Measurements from ENCODE around the gene CLASRP.

Gene CLASRP

DNA sequence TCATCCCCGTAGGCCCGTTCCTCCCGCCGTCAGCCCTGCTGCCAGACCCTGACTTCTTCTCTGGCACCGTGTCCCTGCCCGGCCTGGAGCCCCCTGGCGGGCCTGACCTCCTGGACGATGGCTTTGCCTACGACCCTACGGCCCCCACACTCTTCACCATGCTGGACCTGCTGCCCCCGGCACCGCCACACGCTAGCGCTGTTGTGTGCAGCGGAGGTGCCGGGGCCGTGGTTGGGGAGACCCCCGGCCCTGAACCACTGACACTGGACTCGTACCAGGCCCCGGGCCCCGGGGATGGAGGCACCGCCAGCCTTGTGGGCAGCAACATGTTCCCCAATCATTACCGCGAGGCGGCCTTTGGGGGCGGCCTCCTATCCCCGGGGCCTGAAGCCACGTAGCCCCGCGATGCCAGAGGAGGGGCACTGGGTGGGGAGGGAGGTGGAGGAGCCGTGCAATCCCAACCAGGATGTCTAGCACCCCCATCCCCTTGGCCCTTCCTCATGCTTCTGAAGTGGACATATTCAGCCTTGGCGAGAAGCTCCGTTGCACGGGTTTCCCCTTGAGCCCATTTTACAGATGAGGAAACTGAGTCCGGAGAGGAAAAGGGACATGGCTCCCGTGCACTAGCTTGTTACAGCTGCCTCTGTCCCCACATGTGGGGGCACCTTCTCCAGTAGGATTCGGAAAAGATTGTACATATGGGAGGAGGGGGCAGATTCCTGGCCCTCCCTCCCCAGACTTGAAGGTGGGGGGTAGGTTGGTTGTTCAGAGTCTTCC lies 1.3 kb upstream of the CLASRP start:
- Histone ChIP-seq H3K36me3 (peaks cover 46% of the 10 kb centered on the region), H3K27me3 (no peaks in the 10 kb centered on the region), H3K9me3 (no peaks in the 10 kb centered on the region), H3K4me1 (ENCODE audit: control insufficient read depth in 1 of 2, insufficient read depth in 1 of 2, low read depth in 1 of 2, low read length in 1 of 2) (peaks cover 28% of the 10 kb centered on the region in 2 experiments), H3K27ac (no peak overlapping the region), H3K4me3 (ENCODE audit: low read depth in 1 of 2, low read length in 1 of 2) (no peak overlapping the region)
- TF ChIP-seq, protein P1, sequence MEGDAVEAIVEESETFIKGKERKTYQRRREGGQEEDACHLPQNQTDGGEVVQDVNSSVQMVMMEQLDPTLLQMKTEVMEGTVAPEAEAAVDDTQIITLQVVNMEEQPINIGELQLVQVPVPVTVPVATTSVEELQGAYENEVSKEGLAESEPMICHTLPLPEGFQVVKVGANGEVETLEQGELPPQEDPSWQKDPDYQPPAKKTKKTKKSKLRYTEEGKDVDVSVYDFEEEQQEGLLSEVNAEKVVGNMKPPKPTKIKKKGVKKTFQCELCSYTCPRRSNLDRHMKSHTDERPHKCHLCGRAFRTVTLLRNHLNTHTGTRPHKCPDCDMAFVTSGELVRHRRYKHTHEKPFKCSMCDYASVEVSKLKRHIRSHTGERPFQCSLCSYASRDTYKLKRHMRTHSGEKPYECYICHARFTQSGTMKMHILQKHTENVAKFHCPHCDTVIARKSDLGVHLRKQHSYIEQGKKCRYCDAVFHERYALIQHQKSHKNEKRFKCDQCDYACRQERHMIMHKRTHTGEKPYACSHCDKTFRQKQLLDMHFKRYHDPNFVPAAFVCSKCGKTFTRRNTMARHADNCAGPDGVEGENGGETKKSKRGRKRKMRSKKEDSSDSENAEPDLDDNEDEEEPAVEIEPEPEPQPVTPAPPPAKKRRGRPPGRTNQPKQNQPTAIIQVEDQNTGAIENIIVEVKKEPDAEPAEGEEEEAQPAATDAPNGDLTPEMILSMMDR (IDR thresholded peaks at IDR 0.05) = no peak

DNA sequence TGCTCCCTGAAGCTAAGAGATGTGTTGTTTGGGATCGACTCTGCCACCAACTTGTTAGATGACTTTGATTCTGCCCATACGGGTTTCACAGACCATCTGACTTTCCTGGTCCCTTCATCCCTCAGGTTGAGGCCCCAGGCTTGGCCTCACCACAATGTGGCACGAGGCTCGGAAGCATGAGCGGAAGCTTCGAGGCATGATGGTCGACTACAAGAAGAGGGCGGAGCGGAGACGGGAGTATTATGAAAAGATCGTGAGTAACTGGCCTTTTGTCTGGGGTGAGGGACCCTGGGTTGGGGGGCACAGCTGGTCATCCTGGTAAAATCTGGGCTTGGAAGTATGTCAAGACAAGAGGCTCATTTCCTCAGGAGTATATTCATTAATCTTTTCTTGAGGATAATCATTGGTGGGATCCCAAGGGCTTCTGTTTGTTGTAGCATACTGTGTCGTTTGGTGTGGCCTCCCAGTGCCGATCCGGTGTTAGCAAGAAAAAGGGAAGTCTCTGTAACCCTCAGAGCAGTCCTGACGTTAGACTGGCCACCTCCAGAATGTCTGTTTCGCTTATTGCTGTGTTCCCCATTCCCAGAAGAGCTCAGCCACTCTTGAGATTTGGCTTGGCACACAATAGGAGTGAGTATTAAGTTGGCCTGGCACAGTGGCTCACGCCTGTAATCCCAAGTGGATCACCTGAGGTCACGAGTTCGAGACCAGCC lies 1.4 kb downstream of the CLASRP start:
- TF ChIP-seq, protein P1 (IDR thresholded peaks at IDR 0.05) = no peak
- peak overlapping the region; percentile 99 for H3K27ac ChIP-seq
- H3K4me3 ChIP-seq (ENCODE audit: low read depth in 1 of 2, low read length in 1 of 2) = peak overlapping the region; percentile 94 to 95

DNA sequence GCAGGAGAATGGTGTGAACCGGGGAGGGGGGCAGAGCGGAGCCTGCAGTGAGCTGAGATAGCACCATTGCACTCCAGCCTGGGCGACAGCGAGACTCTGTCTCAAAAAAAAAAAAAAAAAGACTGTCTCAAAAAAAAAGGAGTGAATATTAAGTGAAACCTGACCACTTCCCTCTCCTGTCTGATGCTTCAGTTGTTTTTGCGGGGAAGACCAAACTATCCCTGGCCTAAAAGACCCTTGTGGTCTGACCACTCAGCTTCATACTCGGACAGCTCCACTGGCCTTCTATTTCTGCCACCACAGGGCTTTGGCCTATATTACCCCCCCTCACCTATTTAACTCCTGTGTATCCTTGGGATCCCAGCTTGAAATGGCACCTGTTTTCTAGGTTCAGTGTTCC lies 2.3 kb downstream of the CLASRP start:
- TF ChIP-seq, protein P1 (IDR thresholded peaks at IDR 0.05) = no peak
- Histone ChIP-seq H3K4me3 (ENCODE audit: low read depth in 1 of 2, low read length in 1 of 2) (peak overlapping the region in 1 of 2 experiments; percentile 95), H3K27ac (peak overlapping the region; percentile 99), H3K27me3 (no peaks in the 10 kb centered on the region), H3K9me3 (no peaks in the 10 kb centered on the region), H3K36me3 (peaks cover 57% of the 10 kb centered on the region), H3K4me1 (ENCODE audit: control insufficient read depth in 1 of 2, insufficient read depth in 1 of 2, low read depth in 1 of 2, low read length in 1 of 2) (peaks cover 35 to 38% of the 10 kb centered on the region in 2 experiments)

More for the DNA sequence above, 1.4 kb downstream of the CLASRP start:
- peaks cover 52% of the 10 kb centered on the region for H3K36me3 ChIP-seq
- no peaks in the 10 kb centered on the region for H3K27me3 ChIP-seq
- H3K9me3 ChIP-seq = no peaks in the 10 kb centered on the region
- peaks cover 34 to 38% of the 10 kb centered on the region in 2 experiments for H3K4me1 ChIP-seq (ENCODE audit: control insufficient read depth in 1 of 2, insufficient read depth in 1 of 2, low read depth in 1 of 2, low read length in 1 of 2)

DNA sequence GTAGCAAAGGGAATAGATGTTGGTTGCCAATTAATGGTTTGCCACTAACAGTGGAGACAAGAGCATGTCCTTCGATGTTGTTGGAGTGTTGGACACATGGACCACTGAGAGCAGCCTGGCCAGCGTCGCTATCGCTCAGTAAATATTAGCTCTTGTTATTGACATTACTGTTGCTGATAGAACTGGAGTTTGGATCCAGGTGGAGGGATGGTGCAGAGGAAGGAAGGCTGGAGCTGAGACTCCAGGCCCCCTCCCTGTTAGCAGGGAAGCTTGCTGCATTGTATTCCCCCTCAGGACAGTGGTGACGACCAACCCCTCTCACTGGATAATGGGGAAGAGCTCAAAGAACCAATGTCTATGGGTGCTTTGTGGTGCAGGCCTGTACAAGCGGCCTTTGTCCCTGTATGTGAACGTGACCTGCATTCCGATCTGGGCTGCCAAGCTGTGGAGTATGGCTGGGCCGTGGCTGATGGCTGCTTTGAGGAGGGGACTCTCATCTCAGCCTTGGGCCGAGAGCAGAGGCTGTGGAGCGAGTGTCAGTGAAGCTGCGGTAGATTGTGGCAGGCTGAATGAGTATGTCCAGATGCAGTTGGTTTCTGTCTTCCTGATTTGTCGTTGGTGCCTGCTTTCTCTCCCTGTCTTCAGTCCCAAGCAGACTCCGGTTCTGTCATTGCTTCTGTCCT lies 7.0 kb downstream of the CLASRP start:
- TF ChIP-seq, protein P1 (IDR thresholded peaks at IDR 0.05) = no peak
- Histone ChIP-seq H3K36me3 (peaks cover 56% of the 10 kb centered on the region), H3K27me3 (no peaks in the 10 kb centered on the region), H3K27ac (peak overlapping the region; percentile 89), H3K9me3 (no peaks in the 10 kb centered on the region), H3K4me1 (ENCODE audit: control insufficient read depth in 1 of 2, insufficient read depth in 1 of 2, low read depth in 1 of 2, low read length in 1 of 2) (peaks cover 41 to 43% of the 10 kb centered on the region in 2 experiments), H3K4me3 (ENCODE audit: low read depth in 1 of 2, low read length in 1 of 2) (no peak overlapping the region)

DNA sequence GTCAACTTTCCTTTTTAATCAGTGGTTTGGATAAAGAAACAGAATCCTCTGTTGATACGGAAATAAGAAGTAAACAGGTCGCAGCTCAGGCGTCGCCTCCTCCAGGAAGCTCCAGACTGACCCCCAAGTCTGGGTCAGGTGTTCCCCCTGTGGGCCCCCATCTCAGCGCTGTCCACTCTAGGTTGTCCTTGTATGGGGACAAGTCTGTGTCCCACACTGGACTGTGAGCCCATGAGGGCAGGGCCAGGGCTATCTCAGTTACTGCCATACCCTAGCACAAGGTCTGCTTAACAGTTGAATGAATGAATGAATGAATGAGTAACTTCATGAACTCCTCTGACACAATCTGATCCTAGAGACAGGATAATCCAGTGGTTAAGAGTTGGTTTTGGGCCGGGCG lies 7.5 kb downstream of the CLASRP start:
- no peaks in the 10 kb centered on the region for H3K27me3 ChIP-seq
- H3K36me3 ChIP-seq = peaks cover 51% of the 10 kb centered on the region
- TF ChIP-seq, protein P1 (IDR thresholded peaks at IDR 0.05) = no peak
- no peak overlapping the region for H3K4me3 ChIP-seq (ENCODE audit: low read depth in 1 of 2, low read length in 1 of 2)
- H3K4me1 ChIP-seq (ENCODE audit: control insufficient read depth in 1 of 2, insufficient read depth in 1 of 2, low read depth in 1 of 2, low read length in 1 of 2) = peaks cover 36 to 38% of the 10 kb centered on the region in 2 experiments
- H3K27ac ChIP-seq = peak overlapping the region; percentile 89
- H3K9me3 ChIP-seq = no peaks in the 10 kb centered on the region
